GM21529 (cell line): ENCODE data around the gene RCC1.
"Not testable (repeated sequence)": the region's sequence is repeated elsewhere in the genome, so short reads cannot be mapped to it uniquely, and the experiment has no call there.

ENCODE experiments used
- ATAC-seq: cut with Tn5 transposase; IDR thresholded peaks from one replicate; pipeline ENCODE4 v1.9.1; 2021; ENCODE audit not compliant: unreplicated experiment

The RCC1 gene

DNA sequence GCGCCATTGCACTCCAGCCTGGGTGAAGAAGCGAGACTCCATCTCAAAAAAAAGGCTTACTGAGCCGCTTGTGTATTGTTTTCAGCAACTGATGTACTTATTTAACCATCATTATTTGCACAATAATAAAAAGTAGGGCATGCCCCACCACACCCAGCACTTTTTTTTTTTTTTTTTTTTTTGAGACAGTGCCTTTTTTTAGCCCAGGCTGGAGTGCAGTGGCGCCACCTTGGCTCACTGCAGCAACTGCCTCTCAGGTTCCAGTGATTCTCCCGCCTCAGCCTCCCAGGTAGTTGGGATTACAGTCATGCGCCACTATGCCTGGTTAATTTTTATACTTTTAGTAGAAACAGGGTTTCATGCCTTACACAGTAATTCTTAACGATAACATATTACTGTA is 34.8 kb downstream of the RCC1 start:
- no peak for ATAC-seq

GRCh38 chr1:28541414-28542015 is 35.7 kb downstream of the RCC1 start:
- not testable (repeated sequence) for ATAC-seq

DNA sequence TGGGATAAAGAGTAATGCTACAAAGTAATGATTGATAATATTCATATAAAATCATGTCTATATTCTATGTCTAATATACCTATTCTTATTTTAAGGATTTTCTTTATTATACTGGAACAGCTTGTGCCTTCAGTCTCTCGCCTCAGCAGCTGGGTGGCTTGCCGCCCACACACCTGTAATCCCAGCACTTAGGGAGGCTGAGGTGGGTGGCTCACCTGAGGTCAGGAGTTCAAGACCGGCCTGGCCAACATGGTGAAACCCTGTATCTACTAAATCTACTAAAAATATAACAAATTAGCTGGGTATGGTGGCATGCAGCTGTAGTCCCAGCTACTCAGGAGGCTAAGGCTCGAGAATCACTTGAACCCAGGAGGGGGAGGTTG is 39.4 kb downstream of the RCC1 start:
- ATAC-seq = no peak

GRCh38 chr1:28548318-28548717 is 42.5 kb downstream of the RCC1 start:
- no peak for ATAC-seq

DNA sequence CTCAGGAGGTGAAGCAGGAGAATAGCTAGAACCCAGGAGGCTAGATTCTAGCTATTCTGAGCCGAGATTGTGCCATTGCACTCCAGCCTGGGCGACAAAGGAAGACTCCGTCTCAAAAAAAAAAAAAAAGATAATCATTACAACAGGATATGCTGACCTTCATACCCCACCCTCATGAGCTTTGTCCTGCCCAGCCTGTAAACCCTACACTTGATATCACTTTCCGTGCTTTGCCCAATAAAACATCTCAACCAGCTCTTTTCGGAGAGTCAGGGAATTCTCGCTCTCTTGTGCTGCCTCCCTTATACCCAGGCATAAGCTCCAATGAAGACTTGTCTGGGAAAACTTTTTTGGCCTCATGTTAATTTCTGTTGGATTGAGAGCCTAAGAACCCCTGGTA is 45.5 kb downstream of the RCC1 start:
- ATAC-seq = no peak

DNA sequence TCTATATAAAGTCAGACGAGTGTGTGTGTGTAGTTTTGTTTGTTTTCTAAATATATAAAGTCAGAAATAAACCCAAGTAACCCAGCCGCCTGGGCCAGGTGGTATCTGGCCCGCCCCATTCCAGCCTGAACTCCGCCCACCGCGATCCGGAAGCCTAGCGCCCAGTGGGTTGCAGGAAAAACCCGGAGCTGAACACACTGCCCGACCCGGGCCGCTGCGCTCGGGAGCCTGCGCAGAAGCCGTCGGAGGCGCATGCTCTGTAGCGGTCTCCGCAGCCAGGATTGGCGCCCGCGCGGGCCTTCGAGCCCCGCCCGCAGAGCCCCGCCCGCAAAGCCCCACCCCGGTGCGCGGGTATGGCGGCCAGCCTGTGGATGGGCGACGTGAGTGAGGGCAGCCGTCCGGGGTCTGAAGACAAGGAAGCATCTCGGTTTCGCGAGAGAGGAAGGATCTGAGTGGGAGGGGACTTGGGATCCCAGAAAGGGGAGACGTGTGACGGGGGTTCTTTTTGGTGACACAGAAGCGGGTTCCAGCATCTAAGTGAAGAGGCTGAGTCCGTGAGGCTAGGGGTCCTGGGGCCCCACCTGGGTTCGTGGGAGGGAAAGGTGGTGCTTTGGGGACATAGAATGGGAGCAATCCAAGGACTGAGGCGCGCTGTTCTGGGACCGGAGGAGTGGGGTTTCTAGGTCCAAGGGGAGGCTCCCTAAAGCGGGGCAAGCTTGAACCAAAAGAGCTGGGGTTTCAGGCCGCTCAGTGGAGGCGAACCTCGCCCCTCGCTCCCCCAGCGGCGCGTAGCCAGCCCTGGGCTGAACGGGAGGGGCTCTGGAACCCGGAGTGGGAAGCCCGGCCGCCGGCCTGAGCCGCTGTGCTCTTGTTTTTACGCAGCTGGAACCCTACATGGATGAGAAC is 47.2 kb downstream of the RCC1 start, which contains the start of gene TRNAU1AP:
Gene TRNAU1AP, plus strand, starts transcription at position 328 of the 906 bp plus-strand sequence. Its CDS starts 26 bp downstream, at position 354.
- peak; percentile 78 for ATAC-seq

DNA sequence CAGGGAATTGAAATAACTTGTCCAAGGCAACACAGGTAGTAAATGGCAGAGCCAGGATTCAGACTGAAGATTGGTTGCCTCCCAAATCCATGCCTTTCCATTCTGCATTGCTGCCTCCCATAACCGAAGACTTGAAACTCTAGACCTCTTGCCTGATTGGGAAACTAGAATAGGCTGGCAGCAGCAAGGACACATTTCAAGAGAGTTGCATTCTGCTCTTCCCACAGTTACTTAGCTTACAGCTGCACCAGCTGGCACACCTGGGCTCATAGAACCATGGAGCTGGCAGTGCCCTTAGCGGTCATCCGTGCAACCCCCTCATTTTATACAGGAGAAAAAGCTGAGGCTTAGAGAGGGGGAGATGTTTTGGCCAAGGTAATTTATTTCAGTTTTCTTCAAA is 55.0 kb downstream of the RCC1 start:
- ATAC-seq = no peak

DNA sequence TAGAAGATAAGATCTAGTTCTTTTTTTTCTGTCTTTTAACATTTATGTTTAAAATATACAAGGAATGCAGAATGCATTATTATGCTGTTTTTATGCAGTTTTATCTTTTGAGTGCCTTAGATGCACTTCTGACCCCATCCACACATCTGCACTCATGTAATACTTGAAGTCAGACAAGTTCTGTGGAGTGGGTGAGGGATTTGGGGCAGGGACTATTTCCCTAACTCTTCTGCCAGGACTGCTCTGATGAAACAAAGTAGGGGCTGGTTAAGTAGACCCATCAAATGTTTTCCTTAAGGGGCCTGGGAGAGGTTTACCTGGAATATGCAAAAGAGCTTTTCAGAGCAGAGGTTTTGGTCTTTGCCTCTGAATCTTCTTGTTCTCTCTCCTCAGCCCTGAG is 58.5 kb downstream of the RCC1 start:
- ATAC-seq = no peak

DNA sequence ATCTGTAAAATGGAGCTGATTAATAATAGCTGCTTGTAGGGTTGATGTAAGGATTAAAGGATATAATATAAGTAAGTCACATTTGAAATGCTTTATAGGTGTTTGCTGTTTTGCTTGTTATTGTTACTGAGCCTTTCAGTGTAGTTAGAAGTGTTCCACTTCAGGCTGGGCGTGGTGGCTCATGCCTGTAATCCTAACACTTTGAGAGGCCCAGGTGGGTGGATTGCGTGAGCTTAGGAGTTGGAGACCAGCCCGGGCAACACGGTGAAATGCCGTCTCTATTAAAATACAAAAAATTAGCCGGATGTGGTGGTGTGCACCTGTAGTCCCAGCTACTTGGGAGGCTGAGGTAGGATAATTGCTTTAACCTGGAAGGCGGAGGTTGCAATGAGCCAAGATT is 59.2 kb downstream of the RCC1 start:
- ATAC-seq = no peak

DNA sequence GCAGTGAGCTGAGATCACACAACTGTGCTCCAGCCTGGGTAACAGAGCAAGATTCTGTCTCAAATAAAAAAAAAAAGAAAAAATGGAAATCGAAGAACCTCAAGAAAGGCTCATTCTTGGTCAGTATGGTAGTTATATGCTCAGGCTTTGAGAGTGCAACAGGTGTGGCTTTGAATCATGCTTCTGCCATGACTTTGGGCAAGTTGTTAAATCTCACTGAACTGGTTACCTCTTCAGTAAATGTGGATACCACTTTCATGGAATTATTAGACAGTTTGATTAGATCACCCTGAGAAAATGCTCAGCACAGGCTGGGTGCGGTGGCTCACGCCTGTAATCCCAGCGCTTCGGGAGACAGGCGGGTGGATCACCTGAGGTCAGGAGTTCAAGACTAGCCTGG is 59.9 kb downstream of the RCC1 start:
- ATAC-seq = no peak

GRCh38 chr1:28566931-28567330 is 61.1 kb downstream of the RCC1 start:
- no peak for ATAC-seq

DNA sequence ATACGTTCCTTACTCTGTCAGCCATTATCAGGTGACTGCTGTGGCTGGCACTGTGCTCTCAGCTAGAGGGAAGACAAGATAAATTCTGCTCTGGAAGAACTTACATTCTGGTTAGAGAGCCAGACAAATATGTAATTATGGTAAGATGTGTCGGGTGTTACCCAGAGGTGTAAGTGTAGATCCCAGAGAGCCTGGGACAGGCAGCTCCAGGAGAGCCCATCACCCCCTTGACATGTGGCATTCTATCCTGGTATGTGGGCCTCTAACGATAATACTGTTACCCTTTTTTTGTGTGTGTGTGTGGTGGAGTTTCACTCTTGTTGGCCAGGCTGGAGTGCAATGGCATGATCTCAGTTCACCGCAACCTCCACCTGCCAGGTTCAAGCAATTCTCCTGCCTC is 66.1 kb downstream of the RCC1 start:
- ATAC-seq = no peak

- ATAC-seq = not testable (repeated sequence)
Measured at GRCh38 chr1:28572891-28573290, 67.0 kb downstream of the RCC1 start.

GRCh38 chr1:28573564-28573963 is 67.7 kb downstream of the RCC1 start:
- no peak for ATAC-seq

GRCh38 chr1:28577052-28577678 is 71.3 kb downstream of the RCC1 start:
- no peak for ATAC-seq

GRCh38 chr1:28577738-28578536 is 72.1 kb downstream of the RCC1 start:
- ATAC-seq = no peak

DNA sequence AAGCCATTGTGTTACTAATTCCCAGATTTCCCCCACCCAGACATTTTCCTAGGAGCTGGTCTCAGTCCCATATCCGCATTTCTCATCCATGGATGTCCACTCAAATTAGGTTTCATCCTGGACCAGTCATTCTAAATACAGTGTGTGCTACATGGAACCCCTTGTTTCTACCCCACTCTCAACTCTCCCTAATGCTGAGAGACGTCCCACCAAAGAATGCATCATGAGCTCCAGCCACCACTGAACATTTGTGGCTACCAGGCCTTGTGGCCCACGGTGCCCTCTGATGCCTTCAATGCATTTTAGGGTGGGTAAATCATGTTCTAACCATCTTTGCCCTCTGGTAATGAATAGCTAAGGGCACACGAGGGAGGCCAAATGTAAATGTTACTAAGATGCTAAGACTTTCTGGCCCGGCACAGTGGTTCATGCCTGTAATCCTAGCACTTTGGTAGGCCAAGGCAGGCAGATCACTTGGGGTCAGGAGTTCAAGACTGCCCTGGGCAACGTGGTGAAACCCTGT is 72.9 kb downstream of the RCC1 start:
- ATAC-seq = no peak

- ATAC-seq = no peak
Measured at GRCh38 chr1:28579401-28579800, 73.6 kb downstream of the RCC1 start.

- ATAC-seq = peak; percentile 25
Measured at GRCh38 chr1:28580722-28581530, 75.1 kb downstream of the RCC1 start.
